Astrocyte (in vitro differentiated cells and primary cell): ENCODE results near the gene FHIT. TPM values are rescaled to one million over a fixed set of nuclear protein-coding genes. Genes with fewer than 3 reads are reported as not detected.
"Not testable (repeated sequence)": the region's sequence is repeated elsewhere in the genome, so short reads cannot be mapped to it uniquely, and the experiment has no call there.

ENCODE experiments used
- DNase-seq: peaks from one replicate; pipeline ENCODE4 v3.0.0-alpha.2; 2010; ENCODE audit warnings: low read depth
- FAIRE-seq: peaks from 2 replicates; lab custom pipeline; 2011; peaks lifted over from hg19 to GRCh38; lab: Jason Lieb, UNC
- H2AFZ ChIP-seq: 2 replicates; pipeline ENCODE4 v1.6.0; 2012; ENCODE audit warnings: low read depth, low read length, inconsistent platforms
- H3K27ac ChIP-seq: 2 replicates; pipeline ENCODE4 v1.5.1; 2011; ENCODE audit warnings: low read depth, low read length, inconsistent platforms
- H3K27me3 ChIP-seq: 2 replicates; pipeline ENCODE4 v1.6.0; 2011; ENCODE audit warnings: low read length, inconsistent platforms; ENCODE audit not compliant: insufficient read depth
- H3K36me3 ChIP-seq: 2 replicates; pipeline ENCODE4 v1.5.1; 2011; ENCODE audit warnings: low read length, inconsistent platforms; ENCODE audit not compliant: insufficient read depth
- H3K4me1 ChIP-seq: 2 replicates; pipeline ENCODE4 v1.5.1; 2011; ENCODE audit warnings: low read length, inconsistent platforms; ENCODE audit not compliant: insufficient read depth
- H3K4me2 ChIP-seq: 2 replicates; pipeline ENCODE4 v1.6.0; 2012; ENCODE audit warnings: low read length, inconsistent platforms
- H3K4me3 ChIP-seq: 2 replicates; pipeline ENCODE4 v1.5.1; 2011; ENCODE audit warnings: low read depth, mild to moderate bottlenecking, low read length, inconsistent platforms; ENCODE audit not compliant: insufficient read depth
- H3K79me2 ChIP-seq: 2 replicates; pipeline ENCODE4 v1.6.0; 2012; ENCODE audit warnings: mild to moderate bottlenecking, low read length, inconsistent platforms; ENCODE audit not compliant: insufficient read depth
- H3K9ac ChIP-seq: 2 replicates; pipeline ENCODE4 v1.6.0; 2012; ENCODE audit warnings: mild to moderate bottlenecking, low read length, inconsistent platforms
- H3K9me3 ChIP-seq: 2 replicates; pipeline ENCODE4 v1.5.1; 2012; ENCODE audit warnings: low read depth, mild to moderate bottlenecking, low read length, inconsistent platforms; ENCODE audit not compliant: insufficient read depth
- H4K20me1 ChIP-seq: 2 replicates; pipeline ENCODE4 v1.6.0; 2012; ENCODE audit warnings: low read length, inconsistent platforms; ENCODE audit not compliant: insufficient read depth
- H3K27ac Mint-ChIP-seq: one replicate; pipeline ENCODE4 v1.8.0; 2021; ENCODE audit warnings: mild to moderate bottlenecking, mixed read lengths; ENCODE audit not compliant: unreplicated experiment
- H3K27me3 Mint-ChIP-seq: one replicate; pipeline ENCODE4 v1.8.0; 2021; ENCODE audit warnings: low read depth, mixed read lengths; ENCODE audit not compliant: unreplicated experiment
- H3K36me3 Mint-ChIP-seq: one replicate; pipeline ENCODE4 v1.8.0; 2021; ENCODE audit warnings: low read depth, mixed read lengths; ENCODE audit not compliant: unreplicated experiment
- H3K4me1 Mint-ChIP-seq: one replicate; pipeline ENCODE4 v1.8.0; 2021; ENCODE audit warnings: low read depth, mixed read lengths; ENCODE audit not compliant: unreplicated experiment
- H3K4me3 Mint-ChIP-seq: one replicate; pipeline ENCODE4 v1.8.0; 2021; ENCODE audit warnings: mild to moderate bottlenecking, moderate library complexity, mixed read lengths; ENCODE audit not compliant: unreplicated experiment
- H3K9me3 Mint-ChIP-seq: one replicate; pipeline ENCODE4 v1.8.0; 2021; ENCODE audit warnings: mild to moderate bottlenecking, mixed read lengths; ENCODE audit not compliant: unreplicated experiment
- EZH2 ChIP-seq: IDR thresholded peaks from 2 replicates; pipeline ENCODE4 v1.6.1; 2012; ENCODE audit warnings: mild to moderate bottlenecking, low read length, inconsistent platforms; ENCODE audit not compliant: insufficient read depth
- total RNA-seq: library from RNA; stranded (reverse); gene quantifications from 2 replicates; pipeline ENCODE4 v1.2.1, GENCODE V29; 2021
- TF ChIP-seq, protein P1 (sequence below): IDR thresholded peaks from 2 replicates; pipeline ENCODE4 v1.5.1; 2011; ENCODE audit warnings: low read depth, mild to moderate bottlenecking, inconsistent platforms, low read length, moderate library complexity; ENCODE audit not compliant: insufficient read depth

The FHIT gene
- total RNA-seq, 1 donor from 2014 or later = 6.7 TPM

DNA sequence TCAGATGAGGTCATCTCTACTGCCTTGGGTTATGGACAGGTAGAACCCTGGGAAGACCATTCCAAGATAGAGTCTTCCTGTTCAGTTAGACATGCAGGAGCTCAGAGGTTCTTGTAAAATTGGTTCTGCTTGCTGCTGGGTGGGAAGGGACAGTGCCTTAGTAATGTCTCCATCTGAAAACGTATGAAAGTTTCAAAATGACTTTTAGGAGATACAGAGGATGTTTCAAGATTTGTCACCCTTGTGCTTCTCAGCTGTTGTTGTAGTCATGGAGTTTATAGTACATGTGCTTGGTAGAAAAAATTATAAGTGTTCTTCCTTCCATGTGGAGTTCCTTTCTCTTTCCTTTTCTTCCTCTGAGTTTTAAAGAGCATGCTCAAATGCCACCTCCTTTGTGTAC is 1316.2 kb downstream of the FHIT start:
- DNase-seq = no peak
- Mint-ChIP-seq H3K4me1 (no peaks in the 10 kb centered on the region), H3K27me3 (peaks cover 1% of the 10 kb centered on the region), H3K36me3 (no peaks in the 10 kb centered on the region), H3K4me3 (no peak overlapping the region), H3K27ac (no peak overlapping the region), H3K9me3 (peaks cover 2% of the 10 kb centered on the region)
- no peak overlapping the region for H2AFZ ChIP-seq
- H3K79me2 ChIP-seq = no peaks in the 10 kb centered on the region
- no peak overlapping the region for H3K9ac ChIP-seq
- H3K4me1 ChIP-seq = no peaks in the 10 kb centered on the region
- no peaks in the 10 kb centered on the region for H3K27me3 ChIP-seq
- H3K9me3 ChIP-seq = no peaks in the 10 kb centered on the region
- H3K4me3 ChIP-seq = no peak overlapping the region
- TF ChIP-seq, protein P1, sequence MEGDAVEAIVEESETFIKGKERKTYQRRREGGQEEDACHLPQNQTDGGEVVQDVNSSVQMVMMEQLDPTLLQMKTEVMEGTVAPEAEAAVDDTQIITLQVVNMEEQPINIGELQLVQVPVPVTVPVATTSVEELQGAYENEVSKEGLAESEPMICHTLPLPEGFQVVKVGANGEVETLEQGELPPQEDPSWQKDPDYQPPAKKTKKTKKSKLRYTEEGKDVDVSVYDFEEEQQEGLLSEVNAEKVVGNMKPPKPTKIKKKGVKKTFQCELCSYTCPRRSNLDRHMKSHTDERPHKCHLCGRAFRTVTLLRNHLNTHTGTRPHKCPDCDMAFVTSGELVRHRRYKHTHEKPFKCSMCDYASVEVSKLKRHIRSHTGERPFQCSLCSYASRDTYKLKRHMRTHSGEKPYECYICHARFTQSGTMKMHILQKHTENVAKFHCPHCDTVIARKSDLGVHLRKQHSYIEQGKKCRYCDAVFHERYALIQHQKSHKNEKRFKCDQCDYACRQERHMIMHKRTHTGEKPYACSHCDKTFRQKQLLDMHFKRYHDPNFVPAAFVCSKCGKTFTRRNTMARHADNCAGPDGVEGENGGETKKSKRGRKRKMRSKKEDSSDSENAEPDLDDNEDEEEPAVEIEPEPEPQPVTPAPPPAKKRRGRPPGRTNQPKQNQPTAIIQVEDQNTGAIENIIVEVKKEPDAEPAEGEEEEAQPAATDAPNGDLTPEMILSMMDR = no peak
- TF ChIP-seq EZH2 = no peak
- no peaks in the 10 kb centered on the region for H3K36me3 ChIP-seq
- no peak overlapping the region for H3K4me2 ChIP-seq
- no peaks in the 10 kb centered on the region for H4K20me1 ChIP-seq
- FAIRE-seq = no peak
- no peak overlapping the region for H3K27ac ChIP-seq

DNA sequence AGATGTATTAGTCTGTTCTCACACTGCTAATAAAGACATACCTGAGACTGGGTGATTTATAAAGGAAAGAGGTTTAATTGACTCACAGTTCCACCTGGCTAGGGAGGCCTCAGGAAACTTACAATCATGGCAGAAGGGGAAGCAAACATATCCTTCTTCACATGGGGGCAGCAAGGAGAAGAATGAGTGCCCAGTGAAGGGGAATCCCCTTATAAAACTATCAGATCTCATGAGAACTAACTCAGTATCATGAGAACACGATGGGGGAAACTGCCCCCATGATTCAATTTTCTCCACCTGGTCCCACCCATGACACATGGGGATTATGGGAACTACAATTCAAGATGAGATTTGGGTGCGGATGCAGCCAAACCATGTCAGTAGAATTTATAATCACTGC is 1316.7 kb downstream of the FHIT start:
- FAIRE-seq = not testable (repeated sequence)

DNA sequence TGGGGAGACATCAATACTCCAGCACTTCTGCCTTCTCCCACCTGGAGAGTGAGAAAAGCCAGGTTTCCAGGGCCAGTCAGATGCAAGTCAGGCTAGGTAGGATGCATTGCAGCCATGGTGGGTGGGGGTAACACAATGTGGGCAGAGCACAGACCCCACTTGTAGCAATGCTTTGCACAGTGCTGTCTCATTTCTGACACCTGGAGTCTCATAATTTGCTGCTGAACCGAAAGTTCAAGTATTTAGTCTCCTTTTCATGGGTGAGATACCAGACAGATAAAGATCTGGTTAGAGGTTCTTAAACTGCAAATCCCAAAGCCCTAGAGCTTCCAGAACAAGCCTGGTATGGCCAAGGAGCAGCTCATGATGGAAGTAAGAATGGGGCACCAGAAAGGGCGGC is 1321.1 kb downstream of the FHIT start:
- H3K9me3 ChIP-seq = no peaks in the 10 kb centered on the region
- no peak overlapping the region for H3K9ac ChIP-seq
- no peaks in the 10 kb centered on the region for H3K79me2 ChIP-seq
- DNase-seq = no peak
- no peak overlapping the region for H3K4me3 ChIP-seq
- H3K4me2 ChIP-seq = no peak overlapping the region
- H3K36me3 ChIP-seq = no peaks in the 10 kb centered on the region
- H3K27ac Mint-ChIP-seq = no peak overlapping the region
- H3K36me3 Mint-ChIP-seq = peaks cover 2% of the 10 kb centered on the region
- FAIRE-seq = no peak
- no peak overlapping the region for H3K4me3 Mint-ChIP-seq
- TF ChIP-seq, protein P1 = no peak
- TF ChIP-seq EZH2 = no peak
- H3K27me3 Mint-ChIP-seq = peaks cover 5% of the 10 kb centered on the region
- no peaks in the 10 kb centered on the region for H3K27me3 ChIP-seq
- peaks cover 2% of the 10 kb centered on the region for H3K9me3 Mint-ChIP-seq
- H3K27ac ChIP-seq = no peak overlapping the region
- H2AFZ ChIP-seq = no peak overlapping the region
- H3K4me1 Mint-ChIP-seq = no peaks in the 10 kb centered on the region
- no peaks in the 10 kb centered on the region for H3K4me1 ChIP-seq
- H4K20me1 ChIP-seq = no peaks in the 10 kb centered on the region

More for the DNA sequence above, 1316.7 kb downstream of the FHIT start:
- not testable (repeated sequence) for H3K4me3 Mint-ChIP-seq, H3K4me1 ChIP-seq, H3K27ac ChIP-seq, H3K27me3 Mint-ChIP-seq, H3K27me3 ChIP-seq, H3K9ac ChIP-seq, H2AFZ ChIP-seq, H4K20me1 ChIP-seq, H3K27ac Mint-ChIP-seq, H3K4me1 Mint-ChIP-seq, H3K36me3 Mint-ChIP-seq, H3K36me3 ChIP-seq, H3K9me3 ChIP-seq, H3K4me3 ChIP-seq, H3K9me3 Mint-ChIP-seq, H3K79me2 ChIP-seq, DNase-seq, H3K4me2 ChIP-seq
